Measurements from ENCODE around the gene UBXN11. TPM values are rescaled to one million over a fixed set of nuclear protein-coding genes. Genes with fewer than 3 reads are reported as not detected.
A peak's percentile ranks its signal among the peaks of the same experiment; 100 is the strongest.

UBXN11 gene
- total RNA-seq, 1 donor: 5.6 TPM

DNA sequence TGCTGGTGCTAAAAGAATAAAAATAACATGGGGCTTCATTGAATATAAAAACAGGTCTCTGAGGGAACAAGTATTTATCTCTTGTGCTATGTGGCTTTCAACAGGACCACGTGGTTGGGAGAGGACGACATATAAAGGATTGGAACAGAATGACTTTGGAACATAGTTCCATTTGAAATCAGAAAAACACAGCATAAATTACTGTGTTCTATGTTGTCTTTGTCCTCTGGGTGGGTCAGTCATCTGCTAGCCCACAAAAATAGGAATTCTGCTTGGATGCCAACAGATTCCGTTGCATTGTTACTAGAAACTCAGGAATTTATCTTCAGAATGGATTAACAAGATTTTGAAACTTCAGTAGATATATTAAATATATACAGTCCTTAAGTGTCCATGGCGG, 66.5 kb downstream of the UBXN11 start:
- TF ChIP-seq, protein P1, sequence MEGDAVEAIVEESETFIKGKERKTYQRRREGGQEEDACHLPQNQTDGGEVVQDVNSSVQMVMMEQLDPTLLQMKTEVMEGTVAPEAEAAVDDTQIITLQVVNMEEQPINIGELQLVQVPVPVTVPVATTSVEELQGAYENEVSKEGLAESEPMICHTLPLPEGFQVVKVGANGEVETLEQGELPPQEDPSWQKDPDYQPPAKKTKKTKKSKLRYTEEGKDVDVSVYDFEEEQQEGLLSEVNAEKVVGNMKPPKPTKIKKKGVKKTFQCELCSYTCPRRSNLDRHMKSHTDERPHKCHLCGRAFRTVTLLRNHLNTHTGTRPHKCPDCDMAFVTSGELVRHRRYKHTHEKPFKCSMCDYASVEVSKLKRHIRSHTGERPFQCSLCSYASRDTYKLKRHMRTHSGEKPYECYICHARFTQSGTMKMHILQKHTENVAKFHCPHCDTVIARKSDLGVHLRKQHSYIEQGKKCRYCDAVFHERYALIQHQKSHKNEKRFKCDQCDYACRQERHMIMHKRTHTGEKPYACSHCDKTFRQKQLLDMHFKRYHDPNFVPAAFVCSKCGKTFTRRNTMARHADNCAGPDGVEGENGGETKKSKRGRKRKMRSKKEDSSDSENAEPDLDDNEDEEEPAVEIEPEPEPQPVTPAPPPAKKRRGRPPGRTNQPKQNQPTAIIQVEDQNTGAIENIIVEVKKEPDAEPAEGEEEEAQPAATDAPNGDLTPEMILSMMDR (IDR thresholded peaks at IDR 0.05; ENCODE audit: insufficient read depth, low read depth, low read length): no peak
- DNase-seq (ENCODE audit: low read depth): no peak
- no peak overlapping the region for H3K4me3 ChIP-seq (ENCODE audit: low read depth, low read length)

DNA sequence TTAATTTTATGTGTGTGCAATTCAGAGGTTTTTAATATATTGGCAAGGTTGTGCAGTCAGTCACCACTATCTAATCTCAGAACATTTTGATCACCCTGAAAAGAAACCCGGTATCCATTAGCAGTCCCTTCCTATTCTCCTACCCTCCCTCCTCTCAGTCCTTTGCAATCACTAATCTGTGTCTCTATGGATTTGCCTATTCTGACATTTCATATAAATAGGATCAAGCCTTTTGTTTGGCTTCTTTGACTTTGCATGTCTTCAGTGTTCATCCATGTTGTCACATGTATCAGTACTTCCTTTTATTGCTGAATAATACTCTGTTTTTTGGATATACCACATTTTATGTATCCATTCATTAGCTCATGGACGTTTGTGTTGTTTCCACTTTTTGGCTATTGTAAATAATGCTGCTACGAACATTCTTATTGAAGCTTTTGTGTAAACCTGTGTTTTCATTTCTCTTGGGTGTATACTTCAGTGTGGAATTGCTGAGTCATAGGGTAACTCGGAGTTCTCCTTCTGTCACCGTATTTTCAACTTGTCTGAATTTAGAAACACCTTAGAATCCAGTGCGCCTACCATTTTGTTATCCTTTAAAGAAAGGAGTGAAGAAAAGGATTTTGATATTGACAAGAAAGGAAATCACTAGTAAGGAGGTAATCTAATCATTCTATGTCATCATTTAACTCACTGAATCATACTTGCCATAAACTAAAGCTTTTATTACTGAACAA, 69.0 kb downstream of the UBXN11 start:
- peak; percentile 62 for DNase-seq (ENCODE audit: low read depth)
- TF ChIP-seq, protein P1 (IDR thresholded peaks at IDR 0.05; ENCODE audit: insufficient read depth, low read depth, low read length): no peak
- H3K4me3 ChIP-seq (ENCODE audit: low read depth, low read length): no peak overlapping the region

DNA sequence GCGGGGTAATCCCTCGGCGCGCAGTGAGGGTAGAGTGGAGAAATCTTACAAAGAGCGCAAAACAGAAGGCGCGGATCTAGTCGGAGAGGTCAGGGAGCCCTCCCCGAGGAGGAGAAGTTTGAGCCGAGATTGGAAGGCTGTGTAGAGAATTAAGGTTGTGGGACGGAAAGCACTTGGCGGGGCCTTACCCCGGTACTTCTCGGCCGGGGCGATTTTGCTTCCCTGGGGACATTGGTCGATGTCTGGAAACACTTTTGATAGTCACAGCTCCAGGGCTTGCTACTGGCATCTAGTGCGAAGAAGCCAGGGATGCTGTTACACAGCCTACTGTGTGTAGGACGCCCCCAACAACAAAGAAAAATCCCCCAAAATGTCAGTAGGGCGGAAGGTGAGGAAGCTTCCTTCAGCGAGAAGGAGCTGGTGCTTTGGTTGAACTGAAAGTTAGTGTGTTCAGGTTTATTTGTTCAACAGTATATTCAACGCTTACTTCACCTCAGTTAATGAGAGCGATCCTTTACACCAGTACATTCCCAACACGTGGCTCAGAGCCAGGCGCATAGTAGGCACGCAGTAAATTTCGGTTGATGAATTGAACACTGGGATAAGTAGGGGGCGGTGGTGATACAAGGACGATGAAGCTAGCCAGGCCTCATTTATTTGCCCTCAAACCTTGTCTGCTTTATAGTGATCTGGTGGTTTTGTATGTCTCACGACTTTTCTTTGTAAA, 71.6 kb downstream of the UBXN11 start:
- DNase-seq (ENCODE audit: low read depth): peak; percentile 29
- TF ChIP-seq, protein P1 (IDR thresholded peaks at IDR 0.05; ENCODE audit: insufficient read depth, low read depth, low read length): peak; percentile 10
- peak overlapping the region; percentile 85 for H3K4me3 ChIP-seq (ENCODE audit: low read depth, low read length)

DNA sequence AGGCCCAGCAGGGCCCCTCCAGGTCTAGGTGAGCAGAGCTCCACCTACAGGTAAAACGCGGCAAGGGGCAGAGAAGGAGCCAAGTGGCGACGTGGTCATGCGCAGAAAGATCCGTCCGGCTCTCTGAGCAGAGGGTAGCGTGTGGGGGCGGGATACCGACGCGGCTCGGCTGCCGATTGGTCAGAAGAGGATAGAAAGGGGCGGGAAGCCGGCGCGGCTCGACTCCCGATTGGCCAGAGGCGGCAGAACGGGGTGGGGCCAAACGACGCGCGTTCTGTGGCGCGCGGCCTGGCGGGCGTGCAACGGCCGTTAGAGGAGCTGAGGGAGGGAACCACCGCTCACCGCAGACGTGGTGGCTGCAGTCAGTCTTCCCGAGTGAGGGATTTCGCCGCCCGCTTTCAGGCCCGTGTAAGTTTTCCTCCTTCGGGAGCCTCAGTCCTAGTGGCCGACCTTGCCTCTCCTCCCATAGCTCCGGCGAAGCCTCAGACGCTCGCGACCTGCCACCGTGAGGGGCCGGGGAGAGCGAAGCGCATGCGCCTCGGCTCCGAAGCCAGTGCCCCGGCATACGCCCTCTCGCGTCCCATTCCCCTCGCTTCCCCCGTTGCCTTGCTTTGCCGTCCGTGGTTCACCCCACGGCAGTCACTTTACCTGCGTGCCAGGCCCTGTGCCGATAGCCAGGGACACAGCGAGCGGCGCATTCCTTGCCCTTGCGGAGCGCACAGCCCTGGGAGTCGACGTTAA, 72.4 kb downstream of the UBXN11 start, which contains the start of gene CEP85:
CEP85 (plus strand) TSS at position 298 of the 741 bp plus-strand sequence. CDS start 5,584 bp downstream, outside the sequence.
- peak; percentile 98 for DNase-seq (ENCODE audit: low read depth)
- peak within 1 kb of the TSS; percentile 85 for H3K4me3 ChIP-seq (ENCODE audit: low read depth, low read length)
- TF ChIP-seq, protein P1 (IDR thresholded peaks at IDR 0.05; ENCODE audit: insufficient read depth, low read depth, low read length): peak; percentile 86

Other genes with a start within 250 kb of the UBXN11 start
- not detected in 2 replicates for gene TRIM63, start 239.0 kb downstream of the UBXN11 start, total RNA-seq
- 2.6 and 4.8 TPM in 2 replicates for gene PDIK1L, start 194.8 kb downstream of the UBXN11 start, total RNA-seq
- under 0.01 TPM in 1 of 2 replicates, not detected in the other for gene FAM110D, start 147.6 kb downstream of the UBXN11 start, total RNA-seq
- not detected in 2 replicates for gene C1orf232, start 137.7 kb downstream of the UBXN11 start, total RNA-seq
- 20.3 and 26.4 TPM in 2 replicates for gene ZNF593, start 136.7 kb downstream of the UBXN11 start, total RNA-seq
- gene ZNF593OS, start 134.8 kb downstream of the UBXN11 start, total RNA-seq: 0.32 TPM in 1 of 2 replicates, not detected in the other
- gene CNKSR1, start 129.1 kb downstream of the UBXN11 start, total RNA-seq: 0.32 TPM in 1 of 2 replicates, not detected in the other
- gene CATSPER4, start 116.0 kb downstream of the UBXN11 start, total RNA-seq: not detected in 2 replicates
- gene CEP85, start 72.4 kb downstream of the UBXN11 start, total RNA-seq: 9.3 and 13.0 TPM in 2 replicates
- 18.1 and 26.4 TPM in 2 replicates for gene SH3BGRL3, start 26.6 kb downstream of the UBXN11 start, total RNA-seq
- not detected in 2 replicates for gene CD52, start 11.3 kb upstream of the UBXN11 start, total RNA-seq
- not detected in 2 replicates for gene CRYBG2, start 47.5 kb upstream of the UBXN11 start, total RNA-seq
- not detected in 2 replicates for gene ZNF683, start 66.1 kb upstream of the UBXN11 start, total RNA-seq
- not detected in 2 replicates for gene LIN28A, start 104.2 kb upstream of the UBXN11 start, total RNA-seq
- 57.7 and 69.1 TPM in 2 replicates for gene DHDDS, start 125.7 kb upstream of the UBXN11 start, total RNA-seq
- gene HMGN2, start 165.8 kb upstream of the UBXN11 start, total RNA-seq: 223 and 252 TPM in 2 replicates
- gene RPS6KA1, start 223.1 kb upstream of the UBXN11 start, total RNA-seq: 3.2 and 6.9 TPM in 2 replicates